HG03469 (cell line): Measurements from ENCODE around the gene TMEM260.
"Not testable (repeated sequence)": the region's sequence is repeated elsewhere in the genome, so short reads cannot be mapped to it uniquely, and the experiment has no call there.

Experiments
- ATAC-seq: cut with Tn5 transposase; IDR thresholded peaks from one replicate; pipeline ENCODE4 v1.9.1; 2021; ENCODE audit warnings: mild to moderate bottlenecking, moderate library complexity, moderate number of reproducible peaks; ENCODE audit not compliant: unreplicated experiment

Gene TMEM260

DNA sequence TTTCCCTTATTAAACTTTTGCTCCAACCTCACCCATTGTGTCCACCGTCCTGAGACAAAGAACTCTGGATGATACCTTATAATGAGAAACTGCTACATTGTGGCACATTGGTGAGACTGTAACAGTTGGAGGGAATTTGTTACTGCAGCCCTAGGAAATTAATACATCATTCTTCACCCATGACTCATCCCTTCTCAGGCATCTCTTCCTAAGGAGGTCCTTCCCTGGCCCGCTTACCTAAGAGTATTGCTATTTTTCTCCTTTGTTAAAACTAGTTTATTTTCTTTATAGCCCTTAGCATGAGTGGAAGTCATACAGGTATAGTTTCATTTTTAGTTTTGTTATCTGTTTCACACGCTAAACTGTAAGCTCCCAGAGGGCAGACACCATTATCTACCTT, 87.1 kb downstream of the TMEM260 start:
- no peak for ATAC-seq

DNA sequence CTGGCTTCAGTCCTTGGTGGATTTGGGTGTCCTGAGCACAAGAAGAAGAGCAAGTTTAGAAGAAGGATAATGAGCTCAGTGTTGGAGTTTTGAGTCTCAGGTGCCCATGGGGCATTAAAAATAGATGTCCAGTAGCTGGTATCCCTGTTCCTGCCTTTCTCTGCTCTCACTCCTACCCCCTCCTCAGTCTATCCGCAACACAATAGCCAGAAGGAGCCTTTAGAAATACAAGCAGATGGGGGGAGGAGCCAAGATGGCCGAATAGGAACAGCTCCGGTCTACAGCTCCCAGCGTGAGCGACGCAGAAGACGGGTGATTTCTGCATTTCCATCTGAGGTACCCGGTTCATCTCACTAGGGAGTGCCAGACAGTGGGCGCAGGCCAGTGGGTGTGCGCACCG, 87.7 kb downstream of the TMEM260 start:
- not testable (repeated sequence) for ATAC-seq

DNA sequence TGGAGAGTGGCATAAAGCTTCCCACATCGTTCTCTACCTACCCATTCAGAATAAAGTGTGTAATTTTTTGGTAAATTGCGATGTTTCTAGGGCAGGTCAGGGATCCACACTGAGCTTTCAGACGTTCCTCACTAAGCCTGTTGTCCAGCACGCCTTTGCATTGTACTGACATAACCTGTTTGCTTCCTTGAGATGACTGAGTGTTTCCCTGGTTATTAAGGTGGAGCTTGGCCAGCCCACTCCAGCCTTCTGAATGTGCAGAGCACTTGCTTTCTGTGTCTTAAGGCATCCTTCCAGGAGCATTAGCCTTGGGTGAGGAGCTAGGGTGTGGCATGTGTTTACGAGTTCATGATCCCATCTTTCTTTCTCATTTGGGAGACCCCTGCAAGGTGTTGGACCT, 96.4 kb downstream of the TMEM260 start:
- ATAC-seq, result no peak

DNA sequence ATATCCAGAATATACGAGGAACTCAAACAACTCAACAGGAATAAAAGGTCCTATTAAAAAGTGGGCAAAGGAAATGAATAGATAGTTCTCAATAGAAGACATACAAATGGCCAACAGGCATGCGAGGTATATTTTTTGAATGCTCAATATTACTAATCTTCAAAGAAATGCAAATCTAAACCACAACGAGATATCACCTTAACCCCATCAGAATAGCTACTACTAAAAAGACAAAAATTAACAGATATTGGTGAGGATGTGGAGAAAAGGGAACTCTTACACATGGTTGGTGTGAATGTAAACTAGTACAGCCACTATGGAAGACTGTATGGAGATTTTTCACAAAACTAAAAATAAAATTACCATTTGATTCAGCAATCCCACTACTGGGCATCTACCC, 99.2 kb downstream of the TMEM260 start:
- no peak for ATAC-seq

DNA sequence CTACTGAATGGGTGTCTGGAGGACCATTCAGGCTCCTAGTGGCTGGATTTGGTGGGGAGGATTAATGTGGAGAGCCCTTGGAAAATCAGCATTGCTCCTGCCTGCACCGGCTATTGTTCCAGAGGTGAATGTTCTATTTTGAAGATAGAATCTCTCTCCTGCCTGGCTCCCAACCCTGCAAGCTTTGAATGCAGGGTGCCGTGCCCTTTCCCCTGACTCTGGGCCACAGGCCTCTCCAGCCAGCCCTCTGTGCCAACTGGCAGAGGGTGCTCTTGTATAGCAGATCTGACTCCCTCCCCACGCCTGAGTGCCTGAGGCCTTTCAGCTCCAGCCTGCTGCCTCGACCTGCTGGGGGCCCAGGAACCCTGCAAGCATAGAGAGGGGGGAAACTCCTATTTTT, 106.8 kb downstream of the TMEM260 start:
- no peak for ATAC-seq

DNA sequence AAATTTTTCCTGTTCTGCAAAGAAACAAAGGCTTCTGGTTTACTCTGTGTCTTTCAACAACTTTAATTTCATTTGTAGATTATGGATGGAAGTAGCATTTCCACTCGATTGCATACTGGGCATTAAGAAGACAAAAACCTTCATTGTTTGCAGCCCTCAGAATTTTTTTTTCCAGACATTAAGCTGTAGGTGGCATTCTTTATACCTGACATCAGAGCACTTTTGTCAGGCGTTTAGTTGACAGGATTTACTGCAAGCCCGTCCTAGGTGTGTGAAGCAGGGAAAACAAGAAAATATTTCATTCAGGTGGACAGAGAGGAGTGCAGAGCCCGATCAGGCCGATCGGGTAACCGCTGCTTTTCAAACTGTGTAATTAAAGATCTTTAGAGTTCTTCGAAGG, 107.5 kb downstream of the TMEM260 start:
- ATAC-seq, result no peak

DNA sequence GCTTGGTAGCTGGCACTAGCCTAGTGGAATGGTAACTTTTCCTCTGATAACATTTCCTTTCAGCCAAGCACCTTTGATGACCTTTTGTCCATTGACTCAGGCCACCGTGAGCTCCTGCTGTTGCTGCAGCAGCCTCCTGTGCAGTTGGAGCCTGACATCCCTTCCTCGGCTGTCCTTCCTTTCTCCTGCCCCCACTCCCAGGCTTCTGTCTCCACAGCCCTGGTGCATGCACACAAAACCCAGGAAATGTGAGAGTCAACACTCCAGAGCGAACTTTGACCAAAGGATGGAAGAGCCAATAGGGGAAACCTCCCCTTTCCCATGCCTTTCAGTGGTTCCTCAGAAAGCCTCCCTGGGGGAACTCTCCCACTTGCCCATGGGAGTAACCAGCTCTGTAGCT, 115.0 kb downstream of the TMEM260 start:
- no peak for ATAC-seq

DNA sequence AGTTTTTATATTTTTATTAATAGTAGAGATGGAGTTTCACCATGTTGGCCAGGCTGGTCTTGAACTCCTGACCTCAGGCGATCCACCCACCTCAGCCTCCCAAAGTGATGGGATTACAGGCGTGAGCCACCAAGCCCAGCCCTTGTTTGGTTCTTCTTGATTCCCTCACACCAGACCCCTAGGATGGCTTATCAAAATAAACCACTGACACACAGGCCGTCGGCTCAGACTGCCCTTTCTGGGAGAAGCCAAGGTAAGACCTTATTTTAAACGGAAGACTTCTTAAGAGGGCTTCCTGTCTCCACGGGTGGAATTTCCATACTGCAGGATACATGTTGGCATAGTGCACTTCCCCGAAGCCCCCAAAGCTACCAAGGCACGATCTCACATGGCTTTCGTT, 115.6 kb downstream of the TMEM260 start:
- not testable (repeated sequence) for ATAC-seq
